Mucosa of stomach (tissue), 1 donor: ENCODE data around the gene RUNDC3A.

Source experiments
- H3K27me3 ChIP-seq: one replicate; pipeline ENCODE4 v1.7.0; 2013; ENCODE audit warnings: mild to moderate bottlenecking, low read length; ENCODE audit not compliant: control insufficient read depth, insufficient read depth
- H3K36me3 ChIP-seq: one replicate; pipeline ENCODE4 v1.7.0; 2013; ENCODE audit warnings: low read length; ENCODE audit not compliant: control insufficient read depth, insufficient read depth
- H3K4me1 ChIP-seq: one replicate; pipeline ENCODE4 v1.7.0; 2013; ENCODE audit warnings: mild to moderate bottlenecking, low read length; ENCODE audit not compliant: control insufficient read depth, insufficient read depth
- H3K4me3 ChIP-seq: one replicate; pipeline ENCODE4 v1.7.0; 2013; ENCODE audit warnings: low read length
- H3K9ac ChIP-seq: one replicate; pipeline ENCODE4 v1.7.0; 2013; ENCODE audit warnings: mild to moderate bottlenecking, low read length, moderate library complexity
- H3K9me3 ChIP-seq: one replicate; pipeline ENCODE4 v1.7.0; 2013; ENCODE audit warnings: mild to moderate bottlenecking, low read length, moderate library complexity; ENCODE audit not compliant: control insufficient read depth
- donor health status: Pancreatic carcinoma.

Gene RUNDC3A

DNA sequence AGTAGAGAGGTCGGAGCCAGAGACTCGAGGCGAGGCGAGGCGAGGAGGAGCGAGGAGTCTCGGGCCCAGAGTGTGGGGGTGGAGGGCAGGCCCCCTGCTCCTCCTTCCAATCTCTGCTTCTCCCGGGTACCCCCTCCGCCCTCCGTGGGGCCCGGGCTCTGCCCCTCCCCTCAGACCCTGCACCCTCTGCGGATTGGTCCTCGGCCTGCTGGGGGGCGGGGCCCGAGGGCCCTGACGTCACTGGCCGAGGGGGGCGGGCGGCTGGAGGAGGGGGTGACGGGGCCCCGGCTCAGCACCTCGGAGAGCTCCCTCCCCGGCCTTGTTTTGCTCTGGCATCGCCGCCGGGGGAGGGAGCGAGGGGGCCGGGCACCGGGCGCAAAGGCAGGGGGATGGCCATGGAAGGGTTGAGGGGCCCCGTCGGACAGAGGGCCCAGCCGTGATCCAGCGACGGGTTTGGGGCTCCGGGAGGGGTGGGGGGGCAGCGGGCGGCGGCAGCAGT, at the start of gene RUNDC3A:
RUNDC3A (plus strand) TSS at position 282 of the 499 bp plus-strand sequence. CDS start 232 bp downstream, outside the sequence.
- Histone ChIP-seq H3K4me1 (peaks cover 6% of the 10 kb centered on the region), H3K9me3 (no peaks in the 10 kb centered on the region), H3K4me3 (no peak within 1 kb of the TSS), H3K9ac (peak within 1 kb of the TSS; percentile 5), H3K36me3 (no peaks in the 10 kb centered on the region), H3K27me3 (peaks cover 34% of the 10 kb centered on the region)

DNA sequence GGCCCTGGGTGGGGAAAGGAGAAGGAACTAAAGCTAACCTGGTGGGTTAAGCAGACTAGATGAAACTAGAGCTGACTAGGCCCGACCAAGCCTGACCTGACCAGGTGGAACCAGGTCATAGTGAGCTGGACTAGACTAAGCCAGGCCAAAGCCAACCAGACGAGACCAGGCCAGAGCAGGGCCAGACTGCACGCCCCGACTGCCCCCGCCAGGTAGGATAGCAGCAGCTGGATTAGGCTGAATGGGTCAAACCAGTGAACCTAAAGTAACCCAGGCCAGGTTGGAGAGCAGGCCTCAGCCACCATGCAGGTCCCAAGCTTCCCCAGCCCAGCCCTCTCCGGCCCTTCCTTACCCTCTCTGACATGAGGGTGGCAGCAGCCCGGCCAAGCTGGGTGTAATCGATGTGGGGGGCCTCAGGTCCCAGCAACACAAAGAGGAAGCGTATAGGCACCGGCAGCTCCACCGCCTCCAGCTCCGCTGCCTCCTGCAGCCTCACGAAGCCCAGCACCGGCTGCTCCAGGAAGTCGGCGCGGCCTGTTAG, 49.5 kb upstream of the RUNDC3A start:
- Histone ChIP-seq H3K4me1 (no peaks in the 10 kb centered on the region), H3K27me3 (peaks cover 15% of the 10 kb centered on the region), H3K4me3 (no peak overlapping the region), H3K36me3 (no peaks in the 10 kb centered on the region), H3K9ac (no peak overlapping the region), H3K9me3 (no peaks in the 10 kb centered on the region)

DNA sequence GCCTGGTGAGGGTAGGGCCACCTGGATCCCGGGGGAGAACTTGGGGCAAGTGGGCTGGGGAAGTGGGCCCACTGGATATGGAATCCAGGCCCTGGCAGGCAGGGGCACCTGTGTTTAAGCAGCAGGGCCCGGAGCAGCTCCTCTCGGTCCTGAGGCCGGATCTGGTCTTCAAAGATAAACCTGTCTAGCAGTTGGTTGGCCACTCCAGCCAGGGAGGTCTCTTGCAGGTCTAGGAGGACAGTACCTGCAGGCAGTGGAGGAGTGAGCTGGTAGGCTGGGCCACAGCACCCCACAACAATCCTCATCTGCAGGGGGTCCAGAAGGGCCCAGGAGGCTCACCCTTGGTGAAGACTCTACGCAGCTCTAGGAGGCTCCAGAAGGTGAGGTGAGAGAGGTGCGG, 48.1 kb upstream of the RUNDC3A start:
- no peaks in the 10 kb centered on the region for H3K36me3 ChIP-seq
- no peak overlapping the region for H3K9ac ChIP-seq
- H3K4me3 ChIP-seq: no peak overlapping the region
- H3K9me3 ChIP-seq: no peaks in the 10 kb centered on the region
- H3K27me3 ChIP-seq: peaks cover 9% of the 10 kb centered on the region
- H3K4me1 ChIP-seq: no peaks in the 10 kb centered on the region

DNA sequence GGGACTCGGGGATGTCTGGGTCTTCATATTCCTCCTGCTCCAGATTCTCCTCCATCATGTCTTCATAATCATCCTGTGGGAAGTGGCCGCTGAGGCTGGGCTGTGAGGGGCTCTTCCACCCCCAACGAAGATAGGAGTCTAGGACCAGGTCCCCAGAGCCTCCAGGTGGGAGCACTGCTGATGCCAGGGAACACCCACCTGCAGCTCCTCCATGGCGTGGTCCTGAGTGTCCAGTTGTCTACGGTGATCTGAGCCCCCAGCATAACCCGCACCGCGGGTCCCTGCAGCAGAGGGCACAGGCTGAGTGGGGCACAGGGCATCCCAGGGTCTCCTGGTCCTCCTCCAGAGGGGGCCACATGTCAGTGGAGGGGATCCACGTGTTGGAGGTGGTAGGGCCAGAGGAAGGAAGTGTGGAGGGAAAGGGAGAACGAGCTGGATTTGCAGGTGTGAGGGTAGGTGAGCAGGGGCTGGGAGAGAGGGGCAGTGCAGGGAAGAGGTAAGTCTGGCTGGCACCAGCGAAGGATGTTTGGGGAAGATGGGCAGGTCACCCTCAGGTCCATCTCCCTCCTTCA, 45.7 kb upstream of the RUNDC3A start:
- Histone ChIP-seq H3K9me3 (no peaks in the 10 kb centered on the region), H3K4me1 (no peaks in the 10 kb centered on the region), H3K27me3 (peaks cover 12% of the 10 kb centered on the region), H3K4me3 (no peak overlapping the region), H3K36me3 (no peaks in the 10 kb centered on the region), H3K9ac (no peak overlapping the region)

DNA sequence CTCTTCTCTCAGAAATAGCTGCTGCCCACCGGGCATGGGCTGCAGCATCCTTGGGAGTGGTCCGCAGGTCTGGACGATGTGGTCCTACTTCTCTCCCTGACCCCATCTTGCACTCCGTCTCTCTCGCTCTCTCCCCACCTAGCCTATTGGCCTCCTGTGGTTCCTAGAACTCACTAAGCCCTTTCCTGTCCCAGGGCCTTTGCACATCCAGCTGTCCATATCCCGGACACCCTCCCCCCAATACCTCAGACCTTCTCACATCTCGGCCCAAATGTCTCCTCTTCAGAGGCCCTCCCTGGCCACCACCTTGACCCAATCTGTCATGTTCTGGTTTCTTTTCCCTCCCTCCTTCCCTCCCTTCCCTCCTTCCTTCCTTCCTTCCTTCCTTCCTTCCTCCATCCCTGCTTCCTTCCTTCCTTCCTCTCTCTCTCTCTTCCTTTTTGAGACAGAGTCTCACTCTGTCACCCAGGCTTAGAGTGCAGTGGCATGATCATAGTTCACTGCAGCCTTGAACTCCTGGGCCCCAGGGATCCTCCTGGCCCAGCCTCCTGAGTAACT, 45.0 kb upstream of the RUNDC3A start:
- H3K9ac ChIP-seq: no peak overlapping the region
- H3K9me3 ChIP-seq: no peaks in the 10 kb centered on the region
- no peak overlapping the region for H3K4me3 ChIP-seq
- H3K27me3 ChIP-seq: peaks cover 12% of the 10 kb centered on the region
- no peaks in the 10 kb centered on the region for H3K4me1 ChIP-seq
- no peaks in the 10 kb centered on the region for H3K36me3 ChIP-seq

DNA sequence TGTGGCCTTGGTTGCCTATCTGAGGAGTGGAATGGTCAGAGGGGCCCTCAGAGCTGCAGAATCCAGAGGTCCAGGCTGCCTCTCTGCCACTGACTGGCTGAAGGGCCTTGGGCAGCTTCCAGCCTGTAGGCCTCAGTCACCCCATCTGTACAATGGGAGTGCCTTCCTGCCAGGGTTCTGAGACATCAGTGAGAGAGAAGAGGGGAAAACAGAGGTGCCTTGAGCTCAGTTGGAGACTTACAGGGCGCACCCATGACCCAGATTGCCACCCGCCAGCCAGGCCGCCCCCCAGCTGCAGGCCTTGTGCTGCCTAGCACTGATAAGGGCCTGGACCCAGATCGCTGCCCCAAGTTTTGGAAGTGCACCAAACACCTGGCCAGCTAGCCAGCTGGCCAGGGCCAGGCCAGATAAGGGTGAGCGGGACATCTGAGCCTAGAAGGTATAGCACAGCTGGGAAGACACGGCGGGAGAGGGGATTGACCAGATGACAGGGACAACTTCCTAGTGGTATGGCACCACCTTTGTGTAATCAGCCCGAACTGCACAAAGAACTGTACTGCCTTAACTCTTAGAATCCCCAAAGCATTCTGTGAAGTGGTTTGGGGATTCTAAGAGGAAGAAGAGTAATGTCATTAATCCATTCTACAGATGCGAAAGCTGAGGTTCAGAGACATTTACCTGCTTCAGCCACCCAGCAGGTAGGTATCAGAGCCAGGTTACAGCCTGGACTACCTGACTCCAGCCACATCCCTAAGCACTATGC, 41.8 kb upstream of the RUNDC3A start:
- Histone ChIP-seq H3K4me3 (no peak overlapping the region), H3K9me3 (no peaks in the 10 kb centered on the region), H3K27me3 (peaks cover 21% of the 10 kb centered on the region)

DNA sequence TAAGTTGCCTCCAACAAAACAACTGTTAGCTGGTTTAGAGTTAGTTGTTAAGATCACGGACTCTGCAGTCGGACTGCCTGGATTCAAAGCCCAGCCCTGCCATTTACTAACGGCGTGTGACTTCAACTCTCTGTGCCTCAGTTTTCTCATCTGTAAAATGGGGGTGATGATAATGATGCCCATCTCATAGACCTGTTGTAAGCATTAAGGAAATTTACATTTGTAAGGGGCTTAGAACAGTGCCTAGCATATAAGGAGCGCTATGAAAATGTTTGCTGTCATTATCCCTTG, 41.3 kb upstream of the RUNDC3A start:
- no peaks in the 10 kb centered on the region for H3K36me3 ChIP-seq
- H3K9ac ChIP-seq: no peak overlapping the region
- no peaks in the 10 kb centered on the region for H3K9me3 ChIP-seq
- H3K27me3 ChIP-seq: peaks cover 26% of the 10 kb centered on the region
- H3K4me3 ChIP-seq: no peak overlapping the region
- H3K4me1 ChIP-seq: peaks cover 2% of the 10 kb centered on the region

More for the DNA sequence above, 41.8 kb upstream of the RUNDC3A start:
- no peaks in the 10 kb centered on the region for H3K36me3 ChIP-seq
- no peak overlapping the region for H3K9ac ChIP-seq
- H3K4me1 ChIP-seq: no peaks in the 10 kb centered on the region

DNA sequence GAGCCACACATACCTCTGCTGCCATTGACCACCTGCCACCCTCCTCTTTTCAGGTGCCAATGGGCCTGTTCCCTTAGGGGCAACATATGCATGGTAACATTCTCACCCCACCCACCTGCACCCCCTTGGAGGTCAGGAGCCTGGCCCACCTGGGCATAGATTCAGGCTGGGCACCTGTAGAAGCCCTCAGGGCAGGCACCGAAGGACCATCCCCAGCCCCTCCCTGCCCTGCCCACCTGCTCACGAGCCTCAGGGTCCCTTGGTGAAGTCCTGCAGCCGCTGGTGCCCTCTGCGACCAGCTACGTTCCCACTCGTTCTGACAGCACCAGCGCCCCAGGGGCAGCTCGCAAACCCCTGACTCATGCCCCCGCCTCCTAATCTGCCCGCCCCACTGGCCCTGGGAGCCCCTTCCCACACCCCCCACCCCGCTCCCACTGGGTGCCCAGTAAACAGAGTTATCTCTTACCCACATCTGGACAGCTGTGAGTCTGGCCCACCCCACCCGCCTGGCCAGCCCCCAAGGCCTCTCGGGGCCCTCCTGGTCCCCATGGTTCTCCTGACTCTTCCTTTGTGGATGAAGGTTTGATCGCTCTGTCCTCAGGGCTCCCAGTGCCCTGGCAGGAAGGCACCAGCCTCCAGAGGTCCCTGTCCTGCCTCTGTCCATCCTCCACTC, 40.4 kb upstream of the RUNDC3A start, which contains the start of gene SLC4A1:
SLC4A1 (minus strand) TSS at position 318 of the 673 bp plus-strand sequence. CDS start 5,269 bp downstream, outside the sequence.
- Histone ChIP-seq H3K9me3 (no peaks in the 10 kb centered on the region), H3K4me1 (peaks cover 8% of the 10 kb centered on the region), H3K36me3 (no peaks in the 10 kb centered on the region), H3K4me3 (no peak within 1 kb of the TSS), H3K9ac (no peak within 1 kb of the TSS), H3K27me3 (peaks cover 22% of the 10 kb centered on the region)

DNA sequence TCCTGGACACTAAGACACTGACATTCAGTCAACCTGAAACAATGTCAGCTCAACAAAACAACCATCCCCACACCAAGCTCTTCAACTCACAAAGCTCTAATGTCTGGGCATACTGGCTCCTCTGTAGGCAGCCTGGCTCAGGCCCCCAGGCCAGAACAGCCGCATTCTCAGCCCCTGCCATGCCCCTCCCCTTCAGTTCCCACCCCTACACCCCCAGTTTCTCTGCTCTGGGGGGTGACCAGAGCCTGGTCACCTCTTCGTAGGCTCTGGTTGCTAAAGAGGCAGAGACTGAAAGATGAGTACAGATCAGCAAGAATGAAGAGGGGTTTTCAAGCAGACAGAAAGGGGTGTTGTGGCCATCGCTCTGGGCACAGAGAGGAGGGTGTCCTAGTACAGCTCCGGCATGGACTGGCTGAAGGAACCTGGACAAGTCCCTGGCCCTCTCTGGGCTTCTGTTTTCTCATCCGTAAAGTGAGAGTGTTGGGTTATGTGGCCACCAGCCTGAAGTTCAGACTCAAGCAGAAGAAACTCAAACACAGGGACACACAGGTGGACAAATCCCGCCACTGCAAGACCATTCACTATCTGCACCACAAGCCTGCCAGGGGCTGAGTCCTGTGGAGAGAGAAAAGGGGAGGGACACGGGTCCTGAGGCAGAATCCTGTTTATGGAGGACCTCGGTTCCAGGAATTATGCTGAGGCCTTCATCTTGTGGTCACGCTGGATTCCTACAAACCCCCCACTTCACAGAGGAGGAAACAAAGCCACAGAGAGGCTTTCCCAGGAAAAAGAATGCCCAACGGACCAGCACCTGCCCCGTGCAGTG, 39.5 kb upstream of the RUNDC3A start:
- Histone ChIP-seq H3K4me3 (no peak overlapping the region), H3K9ac (no peak overlapping the region), H3K27me3 (peaks cover 20% of the 10 kb centered on the region), H3K4me1 (peaks cover 8% of the 10 kb centered on the region), H3K9me3 (no peaks in the 10 kb centered on the region), H3K36me3 (no peaks in the 10 kb centered on the region)

DNA sequence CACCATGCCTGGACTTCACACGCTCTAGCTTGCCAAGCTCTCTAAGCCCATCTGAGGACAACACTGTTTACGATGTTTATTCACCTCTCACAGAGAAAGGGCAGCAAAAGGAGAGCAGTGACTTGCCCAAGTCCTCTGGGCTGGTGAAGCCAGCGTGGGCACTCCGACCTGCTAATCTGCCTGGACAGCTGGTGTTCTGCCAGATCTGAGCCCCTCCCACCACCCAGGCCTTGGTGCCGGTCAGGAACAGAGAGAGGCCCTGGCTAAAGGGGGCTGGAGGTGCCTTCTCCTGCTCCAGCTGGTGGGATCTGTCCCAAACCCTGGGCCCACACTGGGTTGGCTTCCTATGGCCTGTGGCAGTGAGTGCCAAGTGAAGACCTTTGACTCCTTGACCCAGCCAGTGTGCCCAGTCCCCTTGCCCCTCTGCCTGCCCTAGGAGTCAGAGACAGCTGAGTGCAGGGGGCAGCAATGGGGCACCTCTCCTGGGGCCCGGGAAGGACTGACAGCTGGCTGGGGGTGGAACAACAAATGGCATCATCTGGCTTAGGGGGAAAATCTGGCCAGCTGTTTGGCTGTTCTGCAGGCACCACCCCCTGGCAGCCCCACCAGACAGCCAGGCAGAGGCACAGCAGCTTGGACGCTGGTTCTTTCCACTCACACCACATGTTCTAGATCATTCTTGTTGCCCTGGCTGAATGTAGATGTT, 38.7 kb upstream of the RUNDC3A start:
- Histone ChIP-seq H3K9ac (no peak overlapping the region), H3K36me3 (no peaks in the 10 kb centered on the region), H3K4me3 (no peak overlapping the region), H3K4me1 (peaks cover 8% of the 10 kb centered on the region), H3K9me3 (no peaks in the 10 kb centered on the region), H3K27me3 (peaks cover 20% of the 10 kb centered on the region)
